Bronchial smooth muscle cell (primary cell): ENCODE measurements around the gene PNRC2. TPM values are rescaled to one million over a fixed set of nuclear protein-coding genes. Genes with fewer than 3 reads are reported as not detected.

Experiments used
- total RNA-seq: library from RNA; depleted of rRNA; stranded (reverse); fragments of >200 nt; gene quantifications from 2 replicates; pipeline ENCODE4 v1.2.1, GENCODE V29; 2014

PNRC2 gene, protein sequence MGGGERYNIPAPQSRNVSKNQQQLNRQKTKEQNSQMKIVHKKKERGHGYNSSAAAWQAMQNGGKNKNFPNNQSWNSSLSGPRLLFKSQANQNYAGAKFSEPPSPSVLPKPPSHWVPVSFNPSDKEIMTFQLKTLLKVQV
- 83.2 and 213 TPM in 2 replicates for total RNA-seq

DNA sequence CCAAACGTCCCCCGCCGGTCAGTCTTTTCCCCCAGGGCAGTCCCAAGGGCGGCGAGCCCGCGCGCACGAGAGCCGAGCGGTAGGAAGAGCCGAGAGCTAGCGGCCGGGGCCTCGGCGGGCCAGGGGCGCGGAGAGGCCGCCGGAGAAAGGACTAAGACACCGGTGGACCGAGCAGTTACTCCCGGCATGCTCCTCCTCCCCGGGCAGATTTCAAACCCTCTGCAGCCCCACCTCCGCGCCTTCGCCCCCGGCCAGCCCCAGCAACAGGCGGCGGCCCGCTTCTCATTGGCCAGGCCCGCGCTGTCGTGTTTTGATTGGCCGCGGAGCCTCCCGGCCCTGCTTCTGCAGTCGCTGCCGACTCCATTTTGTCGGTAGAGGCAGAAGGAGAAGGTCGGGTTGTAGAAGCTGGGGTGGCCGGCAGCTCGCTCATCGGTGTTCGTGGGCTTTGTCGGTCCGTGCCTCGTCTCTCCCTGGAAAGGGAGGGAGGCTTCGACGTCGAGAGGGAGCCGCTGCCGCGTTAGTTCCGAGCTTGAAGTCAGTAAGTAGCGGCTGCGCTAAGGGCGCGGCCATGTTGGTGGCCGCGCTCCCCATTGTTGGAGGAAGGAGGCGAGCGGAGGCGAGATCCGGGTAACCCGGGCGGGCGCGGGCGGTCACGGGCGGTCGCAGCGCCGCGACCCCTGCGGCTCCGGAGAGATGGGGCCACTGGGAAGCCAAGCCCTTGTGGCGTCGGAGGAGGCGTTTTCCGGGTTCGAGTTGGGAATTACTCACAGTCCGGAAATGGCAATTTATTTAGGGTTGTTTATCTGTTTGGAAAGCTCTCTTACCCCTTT, at the start of gene PNRC2:
PNRC2 (plus strand) TSS at position 368 of the 830 bp plus-strand sequence. CDS start 1,630 bp downstream, outside the sequence.

DNA sequence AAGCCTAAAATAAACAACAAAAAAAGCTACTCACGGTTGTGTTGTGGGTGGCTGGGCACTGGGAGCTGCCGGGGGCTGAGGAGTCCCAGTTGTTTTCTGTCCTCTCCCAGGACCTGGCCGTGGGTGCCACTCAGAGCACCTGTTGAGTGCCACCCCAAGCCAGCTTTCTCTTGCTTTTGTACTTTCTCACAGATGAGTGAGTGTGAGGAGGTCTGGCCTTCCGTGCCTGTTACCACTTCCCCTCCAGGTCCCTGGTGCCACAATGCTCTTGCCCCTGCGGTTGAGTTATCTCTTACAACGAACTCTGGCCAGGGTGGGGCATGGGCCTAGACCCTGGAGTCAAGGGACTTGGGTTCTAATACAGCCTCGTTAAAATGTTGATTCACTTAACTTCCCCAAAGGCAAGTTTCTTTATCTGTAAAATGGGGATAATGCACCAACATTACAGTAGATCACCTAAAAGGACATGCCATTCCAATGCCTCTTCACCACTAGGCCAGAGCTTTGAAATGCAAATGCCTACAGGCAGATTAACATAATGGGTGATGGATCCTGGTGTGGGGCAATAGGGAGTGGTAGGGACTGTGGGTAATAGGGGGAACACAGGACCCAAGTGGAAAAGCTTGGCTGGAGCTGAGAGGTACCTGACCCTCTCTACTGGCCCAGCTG, 46.3 kb upstream of the PNRC2 start, which contains the start of gene CNR2:
CNR2 (minus strand) TSS at position 151 of the 669 bp plus-strand sequence. CDS start 37,745 bp downstream, outside the sequence.

DNA sequence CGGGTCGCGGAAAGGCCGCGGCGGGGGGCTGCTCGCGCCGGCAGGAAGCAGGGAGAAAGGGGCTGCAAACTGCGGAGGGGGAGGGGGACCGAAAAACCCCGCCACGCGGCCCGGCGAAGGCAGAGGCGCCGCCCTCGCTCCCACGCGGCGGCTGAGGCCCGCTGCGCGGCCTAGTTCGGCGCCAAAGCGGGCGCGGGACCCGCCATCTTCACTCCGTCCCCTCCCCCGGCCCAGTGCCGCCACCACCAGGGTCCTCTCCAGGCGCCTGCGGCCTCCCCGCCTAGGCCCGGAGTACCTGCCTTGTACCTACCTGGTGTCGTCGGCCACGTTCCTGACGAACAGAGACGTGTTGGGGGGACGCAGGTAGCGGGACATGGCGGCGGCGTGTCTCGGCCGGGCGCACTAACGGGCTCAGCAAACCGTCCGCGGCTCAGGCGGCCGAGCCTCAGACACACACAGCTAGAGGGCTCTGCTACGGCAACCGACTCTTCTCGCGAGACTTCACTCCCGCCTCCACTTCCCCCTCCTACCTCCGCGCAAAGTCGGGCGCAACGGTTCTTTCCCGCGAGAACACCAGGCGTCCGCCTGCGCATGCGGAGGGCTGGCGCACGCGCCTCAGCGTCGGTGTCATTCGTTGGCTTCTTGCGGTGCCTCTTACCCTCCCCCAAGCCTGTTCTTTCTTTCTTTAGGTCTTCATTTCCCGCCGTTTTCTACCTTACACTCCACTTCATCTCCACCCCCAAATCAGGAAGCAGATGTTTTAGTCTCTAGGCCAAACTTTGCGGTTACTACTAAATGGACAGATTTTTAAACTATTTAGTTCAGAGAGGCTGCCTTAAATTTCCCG, 20.5 kb downstream of the PNRC2 start, which contains the start of gene SRSF10:
SRSF10 (minus strand) TSS at position 447 of the 847 bp plus-strand sequence; CDS start at position 375, 72 bp downstream.

Other genes starting within 250 kb of the PNRC2 start
- gene ELOA, start 216.4 kb upstream of the PNRC2 start, total RNA-seq: 11.8 and 13.4 TPM in 2 replicates
- gene PITHD1, start 181.4 kb upstream of the PNRC2 start, total RNA-seq: 24.5 and 36.4 TPM in 2 replicates
- 21.0 and 26.5 TPM in 2 replicates for gene LYPLA2, start 168.7 kb upstream of the PNRC2 start, total RNA-seq
- gene GALE, start 159.1 kb upstream of the PNRC2 start, total RNA-seq: 8.1 and 12.8 TPM in 2 replicates
- gene HMGCL, start 134.4 kb upstream of the PNRC2 start, total RNA-seq: 56.2 and 70.0 TPM in 2 replicates
- 3.3 and 3.9 TPM in 2 replicates for gene FUCA1, start 91.5 kb upstream of the PNRC2 start, total RNA-seq
- not detected in 2 replicates for gene CNR2, start 46.5 kb upstream of the PNRC2 start, total RNA-seq
- gene SRSF10, start 20.5 kb downstream of the PNRC2 start, total RNA-seq: 65.6 and 89.6 TPM in 2 replicates
- gene MYOM3, start 152.3 kb downstream of the PNRC2 start, total RNA-seq: under 0.01 TPM in 1 of 2 replicates, not detected in the other
- gene IL22RA1, start 183.3 kb downstream of the PNRC2 start, total RNA-seq: 0.09 TPM in 1 of 2 replicates, not detected in the other
- not detected in 2 replicates for gene IFNLR1, start 227.5 kb downstream of the PNRC2 start, total RNA-seq